ENCODE data around the gene UROC1.

UROC1 gene

DNA sequence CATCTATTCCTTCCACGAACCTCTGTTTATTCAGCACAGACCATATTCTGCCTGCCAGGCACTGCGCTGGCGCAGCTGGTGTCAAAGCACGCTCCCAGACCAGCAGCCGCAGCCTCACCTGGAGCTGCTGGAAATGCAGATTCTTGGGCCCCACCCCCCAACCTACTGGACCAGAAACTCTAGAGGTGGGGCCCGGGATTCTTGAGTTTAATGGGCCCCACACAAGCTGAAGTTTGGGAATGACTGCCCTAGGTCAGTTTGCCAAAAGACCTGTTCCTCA lies 13.4 kb upstream of the UROC1 start:
- DNase-seq (ENCODE audit: low read depth in 2 of 3, low spot score in 2 of 3): no peak

DNA sequence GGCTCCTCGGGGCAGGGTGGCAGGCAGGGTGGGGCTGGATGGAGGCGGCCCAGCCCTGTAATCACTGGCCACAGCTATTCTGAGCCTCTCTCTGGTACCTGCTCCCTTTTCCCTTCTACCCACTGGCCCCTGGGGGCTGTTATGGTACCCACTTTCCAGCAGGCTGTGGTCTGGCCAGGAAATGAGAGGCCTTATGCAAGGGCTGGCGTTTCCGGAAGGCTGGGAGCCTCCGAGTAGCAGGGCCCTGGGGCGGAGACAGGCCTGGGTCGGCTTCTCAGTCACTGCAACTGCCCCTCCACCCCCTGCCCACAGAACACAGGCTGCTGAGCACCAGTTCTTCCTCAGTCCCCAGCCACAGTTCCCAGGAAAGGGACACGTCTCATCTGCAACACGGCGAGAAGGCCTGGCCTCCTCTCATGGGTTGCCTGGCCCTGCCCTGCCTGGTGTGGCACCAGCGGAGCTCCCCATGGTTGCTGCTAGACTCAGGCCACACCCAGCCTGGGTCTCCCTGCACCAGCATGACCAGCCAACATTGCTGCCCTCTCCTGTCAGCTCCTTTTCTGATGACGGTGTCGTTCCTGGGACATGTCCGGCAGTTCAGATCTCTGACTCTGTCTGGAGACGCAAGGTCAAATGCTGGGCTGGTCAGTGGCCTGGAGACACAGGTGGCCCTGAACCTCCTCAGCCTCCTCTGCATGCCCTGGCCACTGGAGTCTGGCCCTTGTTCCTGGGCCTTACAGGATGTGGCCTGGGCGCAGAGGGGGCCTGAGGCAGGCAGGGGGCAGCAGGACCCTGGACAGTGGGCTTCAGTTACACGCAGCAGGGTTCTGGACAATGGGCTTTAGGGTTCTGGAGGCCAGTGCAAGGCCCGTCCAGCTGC lies 12.8 kb upstream of the UROC1 start:
- no peak for DNase-seq (ENCODE audit: low read depth in 2 of 3, low spot score in 2 of 3)

DNA sequence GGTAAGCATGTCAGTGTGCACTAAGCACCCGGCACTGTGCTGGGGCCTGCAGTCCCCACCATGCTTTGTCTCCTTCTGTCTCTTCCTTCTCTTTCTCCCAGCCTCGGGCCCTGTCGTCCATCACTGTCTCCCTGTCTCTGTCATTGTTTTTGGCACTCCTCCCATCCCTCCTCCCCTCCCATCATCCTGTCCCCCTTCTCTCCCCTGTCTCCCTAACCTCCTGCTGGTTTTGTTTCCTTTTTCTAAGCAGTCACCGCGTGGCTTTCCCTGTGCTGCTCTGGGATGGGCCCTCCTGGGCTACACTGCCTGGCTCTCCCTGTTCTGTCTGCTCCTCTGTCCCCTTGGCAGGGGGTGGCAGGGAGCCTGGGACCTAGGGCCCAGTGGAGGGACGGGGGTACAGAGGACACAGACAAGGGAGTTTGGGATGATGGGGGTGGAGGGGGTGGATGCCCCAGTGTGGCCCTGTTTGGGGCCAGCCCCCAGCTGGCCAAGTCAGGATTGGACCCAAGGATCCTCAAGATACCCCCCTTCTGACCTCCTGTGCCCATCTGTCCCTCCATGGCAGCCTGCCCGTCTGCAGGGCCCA lies 12.1 kb upstream of the UROC1 start:
- no peak for DNase-seq (ENCODE audit: low read depth in 2 of 3, low spot score in 2 of 3)

DNA sequence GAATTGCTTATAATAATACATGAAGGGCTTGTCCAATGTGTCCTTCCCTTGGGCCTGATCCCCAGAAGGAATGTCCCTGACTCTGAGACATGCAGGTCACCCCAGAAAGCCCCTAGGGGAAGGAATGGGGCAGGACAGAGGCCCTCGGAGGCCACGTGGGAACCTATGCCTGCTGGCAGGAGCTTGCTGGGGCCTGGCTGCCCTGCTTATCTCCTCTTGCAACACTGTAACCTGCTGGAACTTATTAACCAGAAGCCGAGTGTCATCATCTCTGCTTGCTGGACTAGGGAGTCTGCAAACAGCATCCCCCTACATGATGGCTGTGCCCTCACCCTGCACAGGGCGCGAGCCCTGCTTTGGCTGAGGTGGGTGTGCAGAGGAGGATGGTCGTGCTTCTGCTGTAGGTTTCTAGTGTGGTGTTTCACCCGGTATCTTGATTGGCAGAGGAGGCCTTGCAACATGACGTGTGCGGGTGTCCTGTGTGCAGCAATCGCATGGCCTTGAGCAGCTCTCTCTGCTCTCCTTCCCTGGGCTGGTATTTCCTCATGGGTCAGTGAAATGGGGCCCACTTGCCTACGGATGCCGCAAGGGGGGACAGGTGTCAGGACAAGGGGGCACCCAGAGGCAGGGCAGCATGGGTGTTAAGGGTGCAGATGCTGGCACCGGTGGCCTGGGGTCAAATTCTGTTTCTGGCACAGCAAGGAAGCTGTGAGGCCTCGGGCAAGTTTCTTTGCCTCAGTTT lies 11.4 kb upstream of the UROC1 start:
- DNase-seq (ENCODE audit: low read depth in 2 of 3, low spot score in 2 of 3): no peak

DNA sequence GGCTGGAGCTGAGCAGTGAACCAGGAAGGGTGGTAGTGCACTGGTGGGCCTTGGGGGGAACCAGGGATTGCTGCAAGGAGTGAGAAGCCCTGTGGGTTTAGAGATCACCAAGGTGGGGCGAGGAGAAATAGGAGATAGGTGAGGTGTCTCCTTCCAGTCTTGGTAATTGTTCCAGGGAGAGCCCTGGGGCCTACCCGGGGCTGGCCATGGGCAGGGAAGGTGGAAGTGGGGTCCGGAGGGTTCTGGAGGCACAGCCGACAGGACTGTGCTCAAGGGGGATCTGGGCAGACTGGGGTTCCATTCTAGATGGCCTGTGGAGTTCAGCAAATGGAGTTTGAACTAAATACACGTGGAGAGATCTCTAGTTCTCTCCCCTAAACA lies 10.8 kb upstream of the UROC1 start:
- no peak for DNase-seq (ENCODE audit: low read depth in 2 of 3, low spot score in 2 of 3)

DNA sequence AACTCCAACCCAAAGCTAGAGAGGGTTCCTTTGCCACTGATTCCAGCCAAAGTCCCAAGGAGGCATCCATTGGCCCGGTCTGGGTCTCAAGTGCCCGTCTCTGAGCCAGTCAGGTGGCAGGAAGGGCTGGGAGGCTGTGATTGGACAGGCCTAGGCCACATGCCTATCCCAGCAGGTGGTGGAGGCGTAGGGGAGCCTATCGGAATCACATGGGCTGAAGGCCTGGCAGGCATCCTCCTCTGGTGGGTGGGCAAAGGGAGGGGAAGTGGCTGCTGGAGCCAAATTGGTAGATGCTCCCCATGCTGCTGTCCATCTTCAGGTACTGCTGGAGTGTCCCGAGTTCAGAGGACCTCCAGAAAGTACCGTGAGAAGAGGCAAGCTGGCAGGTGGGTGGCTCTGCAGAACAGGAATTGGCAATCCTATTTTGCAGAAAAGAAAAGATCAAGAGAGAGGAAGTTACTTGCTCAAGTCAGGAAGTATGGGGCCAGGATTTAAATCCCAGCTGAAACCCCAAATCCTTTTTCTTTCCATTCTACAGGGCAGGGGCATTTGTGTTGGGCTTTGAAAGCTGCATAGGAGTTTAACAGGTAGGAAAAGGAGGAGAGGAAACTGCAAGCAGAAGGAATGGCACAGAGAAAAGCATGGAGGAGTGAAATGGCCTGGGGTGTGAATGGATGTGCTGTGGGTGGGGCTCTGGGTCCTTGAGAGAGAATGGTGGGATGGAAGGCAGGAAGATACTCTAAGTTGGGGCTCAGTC lies 10.1 kb upstream of the UROC1 start:
- no peak for DNase-seq (ENCODE audit: low read depth in 2 of 3, low spot score in 2 of 3)

DNA sequence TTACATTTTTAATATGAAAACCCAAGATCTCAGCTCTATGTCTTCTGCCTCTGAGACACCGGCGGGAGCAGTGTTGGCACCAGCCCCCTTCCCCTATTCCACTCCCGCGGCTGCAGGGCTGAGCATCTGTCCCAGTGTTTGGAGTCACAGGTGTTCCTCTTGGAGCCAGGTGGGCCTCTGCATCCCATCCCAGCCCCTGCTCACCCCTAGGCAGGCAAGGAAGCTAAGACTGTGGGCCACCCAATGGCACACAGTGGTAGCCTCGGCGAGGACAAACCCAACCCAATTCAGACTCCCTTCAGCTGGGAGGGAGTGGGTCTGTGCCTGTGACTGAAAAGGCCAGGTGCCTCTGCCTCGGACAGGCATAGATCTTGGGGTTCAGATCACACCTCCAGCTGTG lies 9.4 kb upstream of the UROC1 start:
- DNase-seq (ENCODE audit: low read depth in 2 of 3, low spot score in 2 of 3): no peak

DNA sequence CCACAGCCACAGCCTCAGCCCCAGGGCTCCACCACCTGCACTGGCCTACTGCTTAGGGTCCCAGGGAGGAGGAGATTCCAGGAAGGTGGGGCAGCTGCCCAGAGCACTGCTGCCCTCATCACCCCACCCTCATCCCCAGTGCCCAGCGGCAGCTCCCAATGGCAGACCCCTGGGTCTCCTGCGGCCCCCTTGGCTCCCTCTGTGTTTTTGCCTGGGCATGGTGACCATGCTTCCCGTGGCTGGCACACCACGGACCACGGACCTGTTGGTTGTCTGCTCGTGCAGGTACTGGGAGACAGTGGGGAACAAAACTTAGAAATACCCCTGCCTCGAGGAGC lies 9.1 kb upstream of the UROC1 start:
- DNase-seq (ENCODE audit: low read depth in 2 of 3, low spot score in 2 of 3): no peak

DNA sequence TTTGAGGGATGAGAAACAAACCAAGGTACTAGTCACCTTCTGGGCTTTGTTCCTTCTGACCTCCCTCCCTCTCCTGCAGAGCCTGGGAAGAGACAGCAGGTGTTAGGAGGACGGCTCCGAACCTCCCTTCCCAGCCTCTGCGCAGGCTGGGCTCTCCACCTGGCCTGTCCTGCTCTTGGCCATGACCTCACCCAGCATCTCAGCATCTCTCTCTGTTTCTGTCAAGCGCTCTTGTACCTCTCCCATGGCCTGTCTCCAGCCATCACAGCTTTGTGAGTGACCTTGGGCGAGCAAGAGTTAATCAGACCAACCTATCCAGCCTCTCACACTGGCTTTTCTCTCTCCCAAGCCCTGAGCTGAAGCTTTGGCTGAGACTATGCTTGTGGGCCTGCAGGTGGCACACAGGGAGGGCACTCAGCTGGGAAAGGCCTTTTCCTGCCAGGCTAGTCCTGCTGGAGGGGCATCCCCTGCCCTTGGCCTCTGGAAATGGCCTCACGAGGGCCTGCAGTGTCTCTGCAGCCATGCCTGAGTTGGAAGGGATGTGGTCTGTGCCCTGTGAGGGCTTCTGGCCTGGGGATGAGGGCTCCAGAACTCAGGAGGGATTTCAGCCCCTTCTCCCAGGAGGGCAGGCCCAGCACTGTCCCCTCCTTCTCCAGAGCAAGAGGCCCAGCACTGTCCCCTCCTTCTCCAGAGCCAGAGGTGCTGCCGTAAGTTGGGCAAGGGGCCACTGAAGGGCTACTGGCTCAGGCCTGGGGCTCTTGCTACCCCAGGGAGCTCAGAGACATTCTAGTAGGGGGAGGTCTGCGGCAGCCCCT lies 8.5 kb upstream of the UROC1 start:
- DNase-seq (ENCODE audit: low read depth in 2 of 3, low spot score in 2 of 3): no peak

DNA sequence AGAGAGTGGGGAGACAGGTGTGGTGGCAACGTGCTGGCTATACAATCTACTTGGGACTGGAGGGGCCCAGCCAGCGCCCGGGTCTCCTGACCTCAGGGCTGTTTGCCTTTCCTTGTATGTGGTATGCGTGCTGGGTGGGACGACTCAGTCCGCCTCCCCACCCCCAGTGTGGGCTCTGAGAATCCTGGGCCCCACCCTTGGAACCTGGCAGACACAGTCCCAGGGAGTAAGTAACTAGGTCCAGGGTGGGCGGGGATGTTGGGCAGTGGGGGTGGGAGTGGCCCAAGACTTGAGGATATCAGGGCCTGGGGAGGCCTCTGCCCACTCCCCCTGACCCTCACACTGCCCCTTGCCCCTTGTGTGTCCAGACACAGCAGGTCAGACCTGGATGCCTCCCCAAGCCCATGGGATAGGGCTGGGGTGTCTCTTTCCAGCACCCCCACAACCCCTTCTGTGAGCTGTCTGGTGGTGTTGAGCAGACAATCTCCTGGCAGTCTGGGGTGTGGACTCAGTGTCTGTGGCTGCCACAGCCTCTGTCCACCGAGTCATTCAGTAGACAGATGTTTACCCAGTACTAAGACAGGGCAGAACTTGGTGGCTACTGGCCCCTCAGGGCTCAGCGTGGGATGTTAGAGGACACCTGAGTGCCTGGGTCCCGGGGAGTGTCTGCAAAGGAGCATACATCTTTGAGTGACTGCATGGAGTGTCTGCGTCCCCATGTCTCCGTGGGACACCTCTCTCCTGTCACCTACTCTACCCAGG lies 7.7 kb upstream of the UROC1 start:
- DNase-seq (ENCODE audit: low read depth in 2 of 3, low spot score in 2 of 3): no peak

DNA sequence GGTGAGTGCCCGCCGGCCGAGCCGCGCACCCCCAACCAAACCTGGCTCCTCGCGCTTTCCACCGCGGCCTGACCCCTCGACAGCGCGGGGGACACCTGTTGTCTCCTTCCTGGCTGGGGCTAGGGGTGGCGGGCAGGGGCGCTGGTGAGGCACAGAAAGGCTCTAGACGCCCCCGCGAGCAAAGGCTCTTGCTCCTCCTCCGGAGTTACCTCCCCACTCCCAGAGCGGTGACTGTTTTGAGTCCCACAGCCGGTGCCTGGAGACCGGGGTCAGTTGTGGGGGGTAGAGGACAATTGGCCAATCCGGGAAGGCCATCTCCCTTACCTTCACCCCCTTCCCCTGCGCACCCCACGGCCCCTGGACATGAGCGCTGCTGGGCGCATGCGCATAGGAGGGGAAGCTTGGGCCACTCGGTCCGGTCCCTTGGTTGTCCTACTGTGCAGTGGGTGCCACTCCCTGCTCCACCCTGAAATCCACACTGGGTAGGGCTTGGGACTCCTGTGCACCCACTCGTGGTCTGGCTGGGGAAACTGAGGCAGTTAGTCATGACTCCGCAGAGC lies 6.9 kb upstream of the UROC1 start:
- DNase-seq (ENCODE audit: low read depth in 2 of 3, low spot score in 2 of 3): no peak

DNA sequence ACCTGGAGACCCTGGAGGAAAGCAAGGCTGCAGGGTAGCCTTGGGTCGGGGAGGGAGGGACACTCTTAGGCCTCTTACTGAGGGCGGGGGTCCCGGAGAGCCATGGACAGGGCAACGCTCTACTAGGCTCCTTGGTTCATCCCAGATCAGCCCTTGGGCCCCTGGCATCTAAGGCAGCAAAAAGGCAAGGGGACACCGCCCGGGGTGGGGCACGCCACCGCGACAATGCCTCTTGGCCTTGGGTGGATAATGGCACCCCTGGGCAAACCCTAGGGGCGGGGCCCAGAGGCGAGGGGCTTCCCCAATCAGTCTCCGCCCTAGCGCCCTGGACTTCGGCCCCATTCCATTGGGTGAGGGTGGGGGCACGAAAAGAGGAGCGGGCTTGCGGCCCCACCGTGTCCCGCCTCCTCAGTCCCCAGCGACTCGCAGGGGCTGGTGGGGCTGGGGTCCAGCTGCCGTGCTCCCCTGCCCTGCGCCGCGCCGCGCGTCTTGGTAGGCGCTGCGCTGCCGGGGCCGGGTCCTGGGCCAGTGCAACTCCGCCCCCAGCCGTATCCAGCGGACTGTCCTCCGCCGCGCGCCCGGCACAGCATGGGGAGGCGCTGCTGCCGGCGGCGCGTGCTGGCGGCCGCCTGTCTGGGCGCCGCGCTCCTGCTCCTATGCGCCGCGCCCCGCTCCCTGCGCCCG lies 6.3 kb upstream of the UROC1 start, which contains the start of gene CHST13:
Gene CHST13, plus strand, starts transcription at position 411 of the 684 bp plus-strand sequence. Its CDS starts 178 bp downstream, at position 589.
- no peak for DNase-seq (ENCODE audit: low read depth in 2 of 3, low spot score in 2 of 3)

DNA sequence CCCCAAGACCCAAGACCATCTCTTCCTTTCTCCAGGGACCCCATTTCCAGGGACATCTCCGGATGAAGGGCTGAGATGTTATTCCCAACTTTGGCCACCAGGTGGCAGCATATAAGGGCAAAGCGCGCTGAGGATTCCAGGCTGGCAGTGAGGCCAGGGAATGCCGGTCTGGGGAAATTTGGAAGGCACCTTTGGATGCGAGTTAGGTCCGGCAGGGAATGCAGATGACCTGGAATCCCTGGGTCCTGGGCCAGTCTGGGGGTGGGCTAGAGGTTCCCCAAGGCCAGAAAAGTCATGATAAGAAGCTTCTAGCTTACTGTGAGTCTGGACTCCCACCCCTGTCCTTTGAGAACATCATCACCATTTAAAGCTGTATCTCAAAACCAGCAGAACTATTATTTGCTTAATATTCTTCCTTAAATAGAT lies 4.8 kb upstream of the UROC1 start:
- peak; percentile 10 to 31 (median 10) for DNase-seq (ENCODE audit: low read depth in 2 of 3, low spot score in 2 of 3)

DNA sequence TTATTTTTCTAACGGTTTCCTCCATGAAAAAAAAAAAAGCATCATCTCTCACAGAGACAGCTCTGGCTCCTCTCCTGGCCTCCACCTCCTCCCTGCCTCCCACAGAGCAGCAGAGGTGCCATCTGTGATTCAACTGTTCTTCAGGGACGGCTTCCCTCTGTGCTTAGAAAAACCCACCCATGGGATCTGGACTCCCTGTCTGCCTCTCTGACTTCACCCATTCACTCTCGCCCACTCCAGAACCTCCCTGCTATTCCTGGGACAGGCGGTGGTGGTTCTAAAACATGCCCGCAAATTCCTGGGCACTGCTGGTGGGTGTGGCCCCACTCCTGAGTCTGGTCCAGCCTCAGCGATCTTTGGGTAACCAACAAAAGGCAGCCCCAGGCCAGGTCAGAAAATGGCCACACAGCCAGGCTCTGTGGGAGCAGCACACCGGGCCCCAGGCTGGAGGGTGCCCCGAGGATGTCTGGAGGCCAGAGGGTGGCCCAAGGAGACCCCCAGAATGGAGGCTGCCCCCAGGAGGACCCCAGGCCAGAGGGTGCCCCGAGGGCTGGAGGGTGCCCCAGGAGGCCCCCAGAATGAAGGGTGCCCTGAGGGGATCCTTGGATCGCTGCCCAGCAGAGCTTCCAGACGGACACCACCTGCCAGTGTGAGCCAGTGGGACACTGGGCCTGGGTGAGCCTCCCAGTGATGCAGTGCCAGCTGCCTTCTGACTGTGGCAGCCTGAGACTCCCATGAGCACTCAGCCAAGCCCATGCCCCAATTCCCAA lies 3.7 kb upstream of the UROC1 start:
- no peak for DNase-seq (ENCODE audit: low read depth in 2 of 3, low spot score in 2 of 3)

DNA sequence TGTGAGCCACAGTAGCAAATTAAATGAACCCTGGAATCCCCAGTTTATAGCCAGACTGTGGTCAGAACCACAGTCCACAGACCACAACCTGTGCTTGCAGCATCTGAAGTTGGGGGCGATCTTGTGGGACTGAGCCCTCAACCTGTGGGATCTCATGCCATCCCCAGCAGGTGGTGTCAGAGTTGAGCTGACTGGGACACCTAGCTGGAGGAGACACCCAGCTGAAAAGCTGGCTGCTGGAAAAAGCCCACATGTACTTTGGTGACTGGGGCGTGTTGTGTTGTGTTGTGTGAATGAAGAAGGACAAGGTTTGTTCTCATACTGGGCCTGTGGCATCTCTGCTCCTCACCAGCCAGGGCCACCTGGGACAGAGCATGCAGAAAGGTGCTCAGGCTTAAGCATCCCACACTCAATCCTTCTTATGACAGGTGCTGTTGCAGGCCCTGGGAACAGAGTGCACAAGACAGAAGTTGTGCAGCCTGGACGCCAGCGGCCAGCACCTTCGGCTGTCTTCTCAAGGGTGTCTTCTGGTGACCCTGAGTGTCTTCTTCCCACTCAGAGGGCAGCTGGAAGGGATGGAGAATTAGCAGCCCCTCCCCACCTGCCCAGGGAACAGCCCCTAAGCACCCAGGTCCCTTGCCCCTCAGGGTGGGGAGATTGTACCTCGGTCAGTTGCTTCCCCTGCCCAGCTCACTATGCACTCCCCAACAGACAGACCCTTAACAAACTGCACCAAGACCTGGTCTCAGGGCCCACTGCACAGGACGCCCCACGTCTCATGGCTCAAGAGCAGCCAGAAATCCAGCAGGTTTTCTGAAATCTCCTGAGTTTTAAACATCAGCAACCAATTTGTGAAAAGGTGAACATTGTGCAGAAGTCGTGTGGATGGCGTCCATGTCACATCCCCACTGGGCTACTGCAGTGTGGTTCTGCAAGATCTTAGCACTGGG lies 2.2 kb upstream of the UROC1 start:
- DNase-seq (ENCODE audit: low read depth in 2 of 3, low spot score in 2 of 3): no peak

DNA sequence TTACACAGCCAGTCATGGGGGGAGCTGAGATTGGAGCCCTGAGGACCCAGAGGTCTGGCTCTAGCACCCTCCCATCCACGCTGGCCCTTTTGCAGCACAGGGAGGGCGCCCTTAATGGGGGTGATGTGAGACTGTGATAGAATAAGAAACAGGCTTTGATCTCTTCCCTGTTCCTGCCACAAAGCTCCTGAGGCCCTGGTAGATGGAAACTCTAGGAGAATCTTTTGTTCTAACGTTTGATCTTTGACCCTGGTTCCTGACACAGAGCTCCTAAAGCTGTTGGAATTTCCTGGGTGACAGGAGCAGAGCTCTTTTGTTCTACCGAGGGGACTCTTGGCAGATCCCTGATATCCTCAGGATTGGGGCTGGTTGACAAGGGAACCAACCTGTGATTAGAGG lies 1.2 kb upstream of the UROC1 start:
- no peak for DNase-seq (ENCODE audit: low read depth in 2 of 3, low spot score in 2 of 3)

All from activated CD8-positive, alpha-beta memory T cell treated with anti-CD3 and anti-CD28 coated beads for 48 hours (primary cell).